Astrocyte (in vitro differentiated cells and primary cell): Measurements from ENCODE around the gene IARS2. TPM values are rescaled to one million over a fixed set of nuclear protein-coding genes. Genes with fewer than 3 reads are reported as not detected.
"Not testable (repeated sequence)": the region's sequence is repeated elsewhere in the genome, so short reads cannot be mapped to it uniquely, and the experiment has no call there.

Source experiments
- DNase-seq: peaks from one replicate; pipeline ENCODE4 v3.0.0-alpha.2; 2010; ENCODE audit warnings: low read depth
- FAIRE-seq: peaks from 2 replicates; lab custom pipeline; 2011; peaks lifted over from hg19 to GRCh38; lab: Jason Lieb, UNC
- H2AFZ ChIP-seq: 2 replicates; pipeline ENCODE4 v1.6.0; 2012; ENCODE audit warnings: low read depth, low read length, inconsistent platforms
- H3K27ac ChIP-seq: 2 replicates; pipeline ENCODE4 v1.5.1; 2011; ENCODE audit warnings: low read depth, low read length, inconsistent platforms
- H3K27me3 ChIP-seq: 2 replicates; pipeline ENCODE4 v1.6.0; 2011; ENCODE audit warnings: low read length, inconsistent platforms; ENCODE audit not compliant: insufficient read depth
- H3K36me3 ChIP-seq: 2 replicates; pipeline ENCODE4 v1.5.1; 2011; ENCODE audit warnings: low read length, inconsistent platforms; ENCODE audit not compliant: insufficient read depth
- H3K4me1 ChIP-seq: 2 replicates; pipeline ENCODE4 v1.5.1; 2011; ENCODE audit warnings: low read length, inconsistent platforms; ENCODE audit not compliant: insufficient read depth
- H3K4me2 ChIP-seq: 2 replicates; pipeline ENCODE4 v1.6.0; 2012; ENCODE audit warnings: low read length, inconsistent platforms
- H3K4me3 ChIP-seq: 2 replicates; pipeline ENCODE4 v1.5.1; 2011; ENCODE audit warnings: low read depth, mild to moderate bottlenecking, low read length, inconsistent platforms; ENCODE audit not compliant: insufficient read depth
- H3K79me2 ChIP-seq: 2 replicates; pipeline ENCODE4 v1.6.0; 2012; ENCODE audit warnings: mild to moderate bottlenecking, low read length, inconsistent platforms; ENCODE audit not compliant: insufficient read depth
- H3K9ac ChIP-seq: 2 replicates; pipeline ENCODE4 v1.6.0; 2012; ENCODE audit warnings: mild to moderate bottlenecking, low read length, inconsistent platforms
- H3K9me3 ChIP-seq: 2 replicates; pipeline ENCODE4 v1.5.1; 2012; ENCODE audit warnings: low read depth, mild to moderate bottlenecking, low read length, inconsistent platforms; ENCODE audit not compliant: insufficient read depth
- H4K20me1 ChIP-seq: 2 replicates; pipeline ENCODE4 v1.6.0; 2012; ENCODE audit warnings: low read length, inconsistent platforms; ENCODE audit not compliant: insufficient read depth
- H3K27ac Mint-ChIP-seq: one replicate; pipeline ENCODE4 v1.8.0; 2021; ENCODE audit warnings: mild to moderate bottlenecking, mixed read lengths; ENCODE audit not compliant: unreplicated experiment
- H3K27me3 Mint-ChIP-seq: one replicate; pipeline ENCODE4 v1.8.0; 2021; ENCODE audit warnings: low read depth, mixed read lengths; ENCODE audit not compliant: unreplicated experiment
- H3K36me3 Mint-ChIP-seq: one replicate; pipeline ENCODE4 v1.8.0; 2021; ENCODE audit warnings: low read depth, mixed read lengths; ENCODE audit not compliant: unreplicated experiment
- H3K4me1 Mint-ChIP-seq: one replicate; pipeline ENCODE4 v1.8.0; 2021; ENCODE audit warnings: low read depth, mixed read lengths; ENCODE audit not compliant: unreplicated experiment
- H3K4me3 Mint-ChIP-seq: one replicate; pipeline ENCODE4 v1.8.0; 2021; ENCODE audit warnings: mild to moderate bottlenecking, moderate library complexity, mixed read lengths; ENCODE audit not compliant: unreplicated experiment
- H3K9me3 Mint-ChIP-seq: one replicate; pipeline ENCODE4 v1.8.0; 2021; ENCODE audit warnings: mild to moderate bottlenecking, mixed read lengths; ENCODE audit not compliant: unreplicated experiment
- EZH2 ChIP-seq: IDR thresholded peaks from 2 replicates; pipeline ENCODE4 v1.6.1; 2012; ENCODE audit warnings: mild to moderate bottlenecking, low read length, inconsistent platforms; ENCODE audit not compliant: insufficient read depth
- total RNA-seq: library from RNA; stranded (reverse); gene quantifications from 2 replicates; pipeline ENCODE4 v1.2.1, GENCODE V29; 2021
- TF ChIP-seq, protein P1 (sequence below): IDR thresholded peaks from 2 replicates; pipeline ENCODE4 v1.5.1; 2011; ENCODE audit warnings: low read depth, mild to moderate bottlenecking, inconsistent platforms, low read length, moderate library complexity; ENCODE audit not compliant: insufficient read depth

IARS2 gene
- total RNA-seq, 1 donor from 2014 or later: 55.1 TPM

DNA sequence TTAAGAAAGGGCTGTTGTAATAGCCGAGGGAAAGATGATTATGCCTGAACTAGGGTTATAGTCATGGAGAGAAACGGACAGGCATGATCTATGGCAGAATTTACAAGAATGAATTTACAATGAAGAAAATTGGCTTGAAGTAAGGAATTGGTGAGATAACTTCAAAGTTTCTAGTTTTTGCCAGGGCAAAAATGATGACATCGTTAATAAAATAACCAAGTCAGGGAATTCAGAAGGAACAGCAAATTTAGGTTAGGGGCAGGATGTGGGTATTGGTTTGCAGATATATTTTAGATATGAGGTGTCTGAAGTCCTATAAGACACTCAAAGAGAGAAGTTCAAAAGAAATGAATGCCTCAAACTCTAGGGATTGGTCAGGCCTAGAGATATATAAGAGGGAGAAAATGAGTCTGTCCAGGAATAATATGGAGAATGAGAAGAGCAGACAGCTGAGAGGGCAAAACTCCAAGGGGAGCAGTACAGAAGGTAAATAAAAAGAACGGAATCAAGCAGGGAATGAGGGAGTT is 62.8 kb downstream of the IARS2 start:
- H3K79me2 ChIP-seq: no peaks in the 10 kb centered on the region
- H3K4me2 ChIP-seq: no peak overlapping the region
- H3K4me1 ChIP-seq: no peaks in the 10 kb centered on the region
- H3K36me3 ChIP-seq: peaks cover 48% of the 10 kb centered on the region
- no peaks in the 10 kb centered on the region for H3K9me3 Mint-ChIP-seq
- H3K9ac ChIP-seq: no peak overlapping the region
- no peak overlapping the region for H3K4me3 ChIP-seq
- DNase-seq (no peak), FAIRE-seq (no peak)
- peaks cover 14% of the 10 kb centered on the region for H3K36me3 Mint-ChIP-seq
- no peak for TF ChIP-seq EZH2
- TF ChIP-seq, protein P1, sequence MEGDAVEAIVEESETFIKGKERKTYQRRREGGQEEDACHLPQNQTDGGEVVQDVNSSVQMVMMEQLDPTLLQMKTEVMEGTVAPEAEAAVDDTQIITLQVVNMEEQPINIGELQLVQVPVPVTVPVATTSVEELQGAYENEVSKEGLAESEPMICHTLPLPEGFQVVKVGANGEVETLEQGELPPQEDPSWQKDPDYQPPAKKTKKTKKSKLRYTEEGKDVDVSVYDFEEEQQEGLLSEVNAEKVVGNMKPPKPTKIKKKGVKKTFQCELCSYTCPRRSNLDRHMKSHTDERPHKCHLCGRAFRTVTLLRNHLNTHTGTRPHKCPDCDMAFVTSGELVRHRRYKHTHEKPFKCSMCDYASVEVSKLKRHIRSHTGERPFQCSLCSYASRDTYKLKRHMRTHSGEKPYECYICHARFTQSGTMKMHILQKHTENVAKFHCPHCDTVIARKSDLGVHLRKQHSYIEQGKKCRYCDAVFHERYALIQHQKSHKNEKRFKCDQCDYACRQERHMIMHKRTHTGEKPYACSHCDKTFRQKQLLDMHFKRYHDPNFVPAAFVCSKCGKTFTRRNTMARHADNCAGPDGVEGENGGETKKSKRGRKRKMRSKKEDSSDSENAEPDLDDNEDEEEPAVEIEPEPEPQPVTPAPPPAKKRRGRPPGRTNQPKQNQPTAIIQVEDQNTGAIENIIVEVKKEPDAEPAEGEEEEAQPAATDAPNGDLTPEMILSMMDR: no peak
- no peak overlapping the region for H3K4me3 Mint-ChIP-seq
- no peak overlapping the region for H3K27ac Mint-ChIP-seq
- peaks cover 5% of the 10 kb centered on the region for H3K4me1 Mint-ChIP-seq
- no peak overlapping the region for H3K27ac ChIP-seq
- no peaks in the 10 kb centered on the region for H3K27me3 ChIP-seq
- no peaks in the 10 kb centered on the region for H3K27me3 Mint-ChIP-seq
- H3K9me3 ChIP-seq: no peaks in the 10 kb centered on the region
- no peak overlapping the region for H2AFZ ChIP-seq
- no peaks in the 10 kb centered on the region for H4K20me1 ChIP-seq

DNA sequence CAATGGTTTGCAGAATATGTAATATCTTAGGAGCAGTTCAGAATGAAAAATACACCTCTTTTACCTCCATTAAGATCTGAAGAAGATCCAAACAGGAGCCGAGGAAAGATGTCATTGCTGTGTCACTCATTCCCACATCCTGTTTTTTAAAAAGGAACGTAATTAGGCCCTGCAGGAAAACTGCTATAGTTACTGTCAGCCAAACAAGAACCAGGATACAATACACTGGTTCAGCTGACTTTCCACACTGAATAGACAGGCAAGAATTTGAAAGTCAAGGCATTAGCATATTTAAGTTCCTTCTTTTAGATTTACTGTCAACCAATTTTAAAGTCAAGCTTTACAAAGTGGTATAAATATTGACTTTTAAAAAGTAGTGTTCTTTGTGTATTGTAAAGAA is 63.8 kb downstream of the IARS2 start:
- no peak overlapping the region for H3K4me2 ChIP-seq
- Mint-ChIP-seq H3K27ac (no peak overlapping the region), H3K36me3 (peaks cover 14% of the 10 kb centered on the region), H3K4me1 (peaks cover 3% of the 10 kb centered on the region), H3K4me3 (no peak overlapping the region), H3K27me3 (no peaks in the 10 kb centered on the region), H3K9me3 (no peaks in the 10 kb centered on the region)
- no peaks in the 10 kb centered on the region for H3K27me3 ChIP-seq
- H3K4me1 ChIP-seq: no peaks in the 10 kb centered on the region
- TF ChIP-seq, protein P1: no peak
- TF ChIP-seq EZH2: no peak
- H3K9ac ChIP-seq: no peak overlapping the region
- FAIRE-seq (peak; percentile 47), DNase-seq (no peak)
- no peaks in the 10 kb centered on the region for H4K20me1 ChIP-seq
- peaks cover 43% of the 10 kb centered on the region for H3K36me3 ChIP-seq
- H3K79me2 ChIP-seq: no peaks in the 10 kb centered on the region
- no peak overlapping the region for H2AFZ ChIP-seq
- H3K9me3 ChIP-seq: no peaks in the 10 kb centered on the region
- H3K4me3 ChIP-seq: no peak overlapping the region
- no peak overlapping the region for H3K27ac ChIP-seq

DNA sequence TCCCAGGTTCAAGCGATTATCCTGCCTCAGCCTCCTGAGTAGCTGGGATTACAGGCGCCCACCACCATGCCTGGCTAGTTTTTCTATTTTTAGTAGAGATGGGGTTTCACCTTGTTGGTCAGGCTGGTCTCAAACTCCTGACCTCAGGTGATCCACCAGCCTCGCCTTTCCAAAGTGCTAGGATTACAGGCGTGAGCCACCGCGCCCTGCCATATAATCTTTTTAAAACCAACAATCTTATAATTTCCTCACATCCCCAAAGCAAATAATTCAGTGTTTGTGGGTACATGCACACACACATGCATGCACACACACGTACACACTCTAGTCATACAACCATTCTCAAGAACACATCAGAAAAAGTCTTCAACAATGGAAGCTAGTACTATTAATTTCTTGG is 64.6 kb downstream of the IARS2 start:
- H3K9me3 ChIP-seq, H3K4me3 Mint-ChIP-seq, H3K4me1 Mint-ChIP-seq, H3K4me3 ChIP-seq, H3K4me1 ChIP-seq, FAIRE-seq, H3K9me3 Mint-ChIP-seq, H3K4me2 ChIP-seq, H3K27me3 ChIP-seq, H3K27me3 Mint-ChIP-seq, H3K27ac ChIP-seq, H3K27ac Mint-ChIP-seq, H3K79me2 ChIP-seq, H3K9ac ChIP-seq, H4K20me1 ChIP-seq, H2AFZ ChIP-seq, DNase-seq: not testable (repeated sequence)
- peaks cover 14% of the 10 kb centered on the region for H3K36me3 Mint-ChIP-seq
- peaks cover 43% of the 10 kb centered on the region for H3K36me3 ChIP-seq
